GM18508 (cell line): ENCODE results near the gene SERPINB11.
"Not testable (repeated sequence)": the region's sequence is repeated elsewhere in the genome, so short reads cannot be mapped to it uniquely, and the experiment has no call there.

Experiments
- ATAC-seq: cut with Tn5 transposase; IDR thresholded peaks from one replicate; pipeline ENCODE4 v1.9.1; 2021; ENCODE audit warnings: moderate number of reproducible peaks; ENCODE audit not compliant: insufficient read depth, unreplicated experiment

The SERPINB11 gene

GRCh38 chr18:63725682-63726480, 23.1 kb downstream of the SERPINB11 start:
- no peak for ATAC-seq

GRCh38 chr18:63730773-63731172, 28.0 kb downstream of the SERPINB11 start:
- no peak for ATAC-seq

- no peak for ATAC-seq
Observed at GRCh38 chr18:63731215-63731614, 28.5 kb downstream of the SERPINB11 start.

GRCh38 chr18:63736876-63737275, 34.1 kb downstream of the SERPINB11 start:
- no peak for ATAC-seq

GRCh38 chr18:63741769-63742168, 39.0 kb downstream of the SERPINB11 start:
- ATAC-seq = no peak

GRCh38 chr18:63747006-63747405, 44.2 kb downstream of the SERPINB11 start:
- no peak for ATAC-seq

- ATAC-seq = no peak
Observed at GRCh38 chr18:63749489-63749888, 46.7 kb downstream of the SERPINB11 start.

- ATAC-seq = no peak
Observed at GRCh38 chr18:63752636-63753035, 49.9 kb downstream of the SERPINB11 start.

- no peak for ATAC-seq
Observed at GRCh38 chr18:63753676-63754075, 50.9 kb downstream of the SERPINB11 start.

- no peak for ATAC-seq
Observed at GRCh38 chr18:63757541-63757940, 54.8 kb downstream of the SERPINB11 start.

GRCh38 chr18:63758615-63759240, 56.0 kb downstream of the SERPINB11 start:
- no peak for ATAC-seq

- ATAC-seq = not testable (repeated sequence)
Observed at GRCh38 chr18:63759786-63760185, 57.0 kb downstream of the SERPINB11 start.

- ATAC-seq = no peak
Observed at GRCh38 chr18:63762518-63762917, 59.8 kb downstream of the SERPINB11 start.

- no peak for ATAC-seq
Observed at GRCh38 chr18:63763831-63764600, 61.3 kb downstream of the SERPINB11 start.

- ATAC-seq = no peak
Observed at GRCh38 chr18:63765837-63766236, 63.1 kb downstream of the SERPINB11 start.
